ENCODE data around the gene OR10G6. TPM values are rescaled to one million over a fixed set of nuclear protein-coding genes. Genes with fewer than 3 reads are reported as not detected.
A peak's percentile ranks its signal among the peaks of the same experiment; 100 is the strongest.

OR10G6 gene
- total RNA-seq, 1 experiment from 2014 or later = not detected

GRCh38 chr11:124039557-124039956 lies 44.6 kb upstream of the OR10G6 start:
- 0 out of 2 replicates have a peak overlapping the region, but pooled peaks have one; percentile 57 for H2BK15ac ChIP-seq (ENCODE audit: low read depth, low read length)
- no peak overlapping the region for H3T11ph ChIP-seq (ENCODE audit: low read length)
- Mint-ChIP-seq H3K4me1 (peaks cover 0 to 8% of the 10 kb centered on the region in 2 experiments; a peak in 2 of 4 replicates), H3K27me3 (ENCODE audit: low read depth) (peaks cover 1% of the 10 kb centered on the region; the same call in 1 of the 2 replicates), H3K27ac (no peak overlapping the region), H3K9me3 (no peaks in the 10 kb centered on the region), H3K4me3 (no peak overlapping the region), H3K36me3 (ENCODE audit: insufficient read depth in 1 of 3, low read depth in 3 of 3) (no peaks in the 10 kb centered on the region)
- no peak overlapping the region for H4K5ac ChIP-seq (ENCODE audit: insufficient read length, low read depth, low read length)
- no peak overlapping the region for H2BK120ac ChIP-seq (ENCODE audit: low read depth, low read length, poor library complexity, severe bottlenecking)
- H3K23ac ChIP-seq (ENCODE audit: insufficient read length, low read depth, low read length) = no peak overlapping the region
- no peaks in the 10 kb centered on the region for H3K79me2 ChIP-seq (ENCODE audit: insufficient read depth, low read length)
- H3K4ac ChIP-seq (ENCODE audit: low read depth, low read length) = no peak overlapping the region
- H2BK5ac ChIP-seq (ENCODE audit: insufficient read length, low read length) = no peak overlapping the region
- no peak for DNase-seq
- no CpG with 5 or more reads among the region's 9 CpGs for WGBS (ENCODE audit: extremely low coverage, insufficient read length, low lambda C conversion rate)
- no peak overlapping the region for H2AFZ ChIP-seq (ENCODE audit: low read length)
- H3K27me3 ChIP-seq (ENCODE audit: insufficient read depth, low read length) = no peaks in the 10 kb centered on the region
- H4K8ac ChIP-seq (replicated peaks; ENCODE audit: insufficient read length, low read depth, low read length) = no peak overlapping the region
- no peak overlapping the region for H3K4me2 ChIP-seq (ENCODE audit: insufficient read depth, insufficient read length, low read length)
- TF ChIP-seq CTCF (conservative IDR thresholded peaks at IDR 0.05) = no peak
- H4K91ac ChIP-seq (ENCODE audit: insufficient read length, low read depth, low read length) = no peak overlapping the region
- H3K4me1 ChIP-seq (ENCODE audit: insufficient read depth, low read length) = no peaks in the 10 kb centered on the region
- no peak overlapping the region for H3K9ac ChIP-seq (ENCODE audit: extremely low read depth, insufficient read length, low read length)
- H3K79me1 ChIP-seq (ENCODE audit: insufficient read depth, low read depth, low read length, poor library complexity, severe bottlenecking) = no peaks in the 10 kb centered on the region
- no peak overlapping the region for H2BK12ac ChIP-seq (ENCODE audit: insufficient read length, low read depth, low read length)
- H3K14ac ChIP-seq (ENCODE audit: insufficient read depth, low read length) = no peak overlapping the region
- no peak overlapping the region for H2AK5ac ChIP-seq (ENCODE audit: insufficient read length, low read length)
- no peak overlapping the region for H2BK20ac ChIP-seq (ENCODE audit: low read depth, low read length, poor library complexity, severe bottlenecking)
- no peak overlapping the region for H3K18ac ChIP-seq (ENCODE audit: insufficient read length, low read depth, low read length)
- H3K23me2 ChIP-seq (ENCODE audit: insufficient read length, low read depth, low read length, poor library complexity, severe bottlenecking) = no peaks in the 10 kb centered on the region
- no peak overlapping the region for H3K27ac ChIP-seq (ENCODE audit: insufficient read length, low read depth, low read length)
- H4K20me1 ChIP-seq (ENCODE audit: control insufficient read depth, insufficient read depth, insufficient read length) = no peaks in the 10 kb centered on the region
- H3K56ac ChIP-seq (ENCODE audit: insufficient read length, low read depth, low read length) = no peak overlapping the region
- no peaks in the 10 kb centered on the region for H3K9me3 ChIP-seq (ENCODE audit: control insufficient read depth, low read depth, low read length)
